Measurements from ENCODE around the gene C16orf74.
A peak's percentile ranks its signal among the peaks of the same experiment; 100 is the strongest.

C16orf74 gene

GRCh38 chr16:85689285-85689949 is 61.5 kb downstream of the C16orf74 start:
- DNase-seq (ENCODE audit: insufficient read length, low spot score): no peak
- no peak for FAIRE-seq
- no peak for TF ChIP-seq CTCF (IDR thresholded peaks at IDR 0.05; ENCODE audit: insufficient read depth, missing control alignments)

- FAIRE-seq (no peak), DNase-seq (ENCODE audit: insufficient read length, low spot score) (peak; percentile 78)
- no peak for TF ChIP-seq CTCF (IDR thresholded peaks at IDR 0.05; ENCODE audit: insufficient read depth, missing control alignments)
These were observed 62.2 kb downstream of the C16orf74 start, which contains the start of gene GINS2 for GRCh38 chr16:85688586-85689284. GINS2 (minus strand) TSS chr16:85688954; CDS start chr16:85688898, 56 bp downstream.

GRCh38 chr16:85687651-85688471 is 63.0 kb downstream of the C16orf74 start:
- DNase-seq (ENCODE audit: insufficient read length, low spot score): no peak
- no peak for TF ChIP-seq CTCF (IDR thresholded peaks at IDR 0.05; ENCODE audit: insufficient read depth, missing control alignments)
- FAIRE-seq: no peak

GRCh38 chr16:85686912-85687591 is 63.8 kb downstream of the C16orf74 start:
- no peak for TF ChIP-seq CTCF (IDR thresholded peaks at IDR 0.05; ENCODE audit: insufficient read depth, missing control alignments)
- FAIRE-seq (no peak), DNase-seq (ENCODE audit: insufficient read length, low spot score) (no peak)

- DNase-seq (ENCODE audit: insufficient read length, low spot score): no peak
- FAIRE-seq: no peak
- TF ChIP-seq CTCF (IDR thresholded peaks at IDR 0.05; ENCODE audit: insufficient read depth, missing control alignments): no peak
These were observed 65.6 kb downstream of the C16orf74 start for GRCh38 chr16:85685251-85685650.

- no peak for DNase-seq (ENCODE audit: insufficient read length, low spot score)
- FAIRE-seq: no peak
- no peak for TF ChIP-seq CTCF (IDR thresholded peaks at IDR 0.05; ENCODE audit: insufficient read depth, missing control alignments)
These were observed 67.5 kb downstream of the C16orf74 start for GRCh38 chr16:85683363-85683762.

Measured in D721Med (cell line).